Thymus (tissue), 11 donors: ENCODE measurements around the gene SACS. TPM values are rescaled to one million over a fixed set of nuclear protein-coding genes. Genes with fewer than 3 reads are reported as not detected.
"Not testable (repeated sequence)": the region's sequence is repeated elsewhere in the genome, so short reads cannot be mapped to it uniquely, and the experiment has no call there.

Experiments
- DNase-seq, 9 donors: peaks; one replicate each; pipeline ENCODE4 v3.0.0-alpha.2; 2013; ENCODE audit warnings: low spot score in 9 of 9, low read depth in 6 of 9, missing footprints in 1 of 9
- H3K27ac ChIP-seq, 2 donors: one replicate each; pipeline ENCODE4 v1.5.1; 2013; ENCODE audit warnings: control low read depth in 1 of 2, low read depth in 1 of 2, low read length in 1 of 2, mild to moderate bottlenecking in 1 of 2, moderate library complexity in 1 of 2
- H3K27me3 ChIP-seq, 2 donors: one replicate each; pipeline ENCODE4 v1.5.1; 2013; ENCODE audit warnings: low read length in 1 of 2; ENCODE audit not compliant: control insufficient read depth in 2 of 2, insufficient read depth in 1 of 2
- H3K36me3 ChIP-seq, 2 donors: one replicate each; pipeline ENCODE4 v1.5.1; 2013; ENCODE audit warnings: low read length in 1 of 2, mild to moderate bottlenecking in 1 of 2, moderate library complexity in 1 of 2; ENCODE audit not compliant: control insufficient read depth in 2 of 2, insufficient read depth in 2 of 2
- H3K4me1 ChIP-seq, 2 donors: one replicate each; pipeline ENCODE4 v1.5.1; 2013; ENCODE audit warnings: low read length in 2 of 2; ENCODE audit not compliant: control insufficient read depth in 2 of 2, insufficient read depth in 2 of 2
- H3K4me3 ChIP-seq, 2 donors: one replicate each; pipeline ENCODE4 v1.5.1; 2013; ENCODE audit warnings: low read length in 2 of 2, control low read depth in 1 of 2, mild to moderate bottlenecking in 1 of 2
- H3K9me3 ChIP-seq, 2 donors: one replicate each; pipeline ENCODE4 v1.5.1; 2013; ENCODE audit warnings: low read length in 1 of 2, mild to moderate bottlenecking in 1 of 2; ENCODE audit not compliant: control insufficient read depth in 2 of 2, insufficient read depth in 1 of 2
- WGBS: extraction: QIAGEN DNeasy Blood & Tissue Kit; methylation state at CpG from one replicate; pipeline ENCODE4 v1.1.7; 2013; 5-methylcytosine and 5-hydroxymethylcytosine counted together
- polyA plus RNA-seq: library from polyadenylated mRNA; stranded (reverse); fragments of 200-250 nt; gene quantifications from one replicate; pipeline ENCODE4 v1.2.3, GENCODE V29; 2013
- total RNA-seq: library from RNA; stranded (reverse); fragments of 120-200 nt; gene quantifications from one replicate; pipeline ENCODE4 v1.2.4, GENCODE V29; 2013
- donor health status: healthy.

Gene SACS
- total and polyA plus RNA-seq, 2 donors = 8.1 to 11.4 TPM

- WGBS = 93% methylated on average over 2 of the region's 2 CpGs
- H3K4me3 ChIP-seq = no peak overlapping the region
- H3K9me3 ChIP-seq = no peaks in the 10 kb centered on the region
- H3K4me1 ChIP-seq = no peaks in the 10 kb centered on the region
- H3K27ac ChIP-seq = no peak overlapping the region
- no peaks in the 10 kb centered on the region for H3K36me3 ChIP-seq
- DNase-seq = no peak
- H3K27me3 ChIP-seq = no peaks in the 10 kb centered on the region
These were observed 10.4 kb upstream of the SACS start for GRCh38 chr13:23443878-23444277.

GRCh38 chr13:23443110-23443509 is 9.6 kb upstream of the SACS start:
- Histone ChIP-seq H3K9me3 (no peaks in the 10 kb centered on the region), H3K4me1 (no peaks in the 10 kb centered on the region), H3K4me3 (no peak overlapping the region), H3K27ac (no peak overlapping the region), H3K36me3 (no peaks in the 10 kb centered on the region), H3K27me3 (no peaks in the 10 kb centered on the region)
- 49% methylated on average over 2 of the region's 2 CpGs for WGBS
- DNase-seq = no peak

GRCh38 chr13:23440821-23441618 is 7.5 kb upstream of the SACS start:
- Histone ChIP-seq H3K4me1 (no peaks in the 10 kb centered on the region), H3K27me3 (no peaks in the 10 kb centered on the region), H3K27ac (no peak overlapping the region), H3K4me3 (no peak overlapping the region), H3K9me3 (no peaks in the 10 kb centered on the region), H3K36me3 (no peaks in the 10 kb centered on the region)
- WGBS = 98% methylated on average over 15 of the region's 15 CpGs
- no peak for DNase-seq

- not testable (repeated sequence) for H3K27me3 ChIP-seq, H3K27ac ChIP-seq, H3K4me1 ChIP-seq, H3K36me3 ChIP-seq, H3K4me3 ChIP-seq, H3K9me3 ChIP-seq, DNase-seq
- WGBS = 89% methylated on average over 6 of the region's 6 CpGs
These were observed 6.8 kb upstream of the SACS start for GRCh38 chr13:23440324-23440723.

- Histone ChIP-seq H3K9me3 (no peaks in the 10 kb centered on the region), H3K4me3 (no peak overlapping the region), H3K4me1 (no peaks in the 10 kb centered on the region), H3K27me3 (peaks cover 4 to 18% of the 10 kb centered on the region in 2 donors), H3K27ac (no peak overlapping the region), H3K36me3 (no peaks in the 10 kb centered on the region)
- DNase-seq = no peak
- WGBS = 93% methylated on average over 4 of the region's 4 CpGs
These were observed 4.4 kb upstream of the SACS start for GRCh38 chr13:23437916-23438315.

- Histone ChIP-seq H3K27me3 (peaks cover 10 to 28% of the 10 kb centered on the region in 2 donors), H3K4me3 (no peak overlapping the region), H3K9me3 (no peaks in the 10 kb centered on the region), H3K27ac (no peak overlapping the region), H3K36me3 (no peaks in the 10 kb centered on the region), H3K4me1 (no peaks in the 10 kb centered on the region)
- WGBS = 93% methylated on average over 5 of the region's 5 CpGs
- no peak for DNase-seq
These were observed 3.2 kb upstream of the SACS start for GRCh38 chr13:23436680-23437079.

GRCh38 chr13:23434491-23434890 is 989 bp upstream of the SACS start:
- H3K36me3 ChIP-seq = no peaks in the 10 kb centered on the region
- H3K4me3 ChIP-seq = no peak overlapping the region
- peaks cover 10 to 32% of the 10 kb centered on the region in 2 donors for H3K27me3 ChIP-seq
- 96% methylated on average over 4 of the region's 4 CpGs for WGBS
- no peak for DNase-seq
- no peaks in the 10 kb centered on the region for H3K9me3 ChIP-seq
- no peaks in the 10 kb centered on the region for H3K4me1 ChIP-seq
- H3K27ac ChIP-seq = no peak overlapping the region

GRCh38 chr13:23432626-23433025 is 876 bp downstream of the SACS start:
- Histone ChIP-seq H3K27ac (no peak overlapping the region), H3K4me3 (no peak overlapping the region), H3K36me3 (no peaks in the 10 kb centered on the region), H3K4me1 (no peaks in the 10 kb centered on the region), H3K9me3 (no peaks in the 10 kb centered on the region), H3K27me3 (peaks cover 10 to 32% of the 10 kb centered on the region in 2 donors)
- DNase-seq = no peak
- WGBS = 63% methylated on average over 6 of the region's 6 CpGs

- Histone ChIP-seq H3K27ac (no peak overlapping the region), H3K4me1 (no peaks in the 10 kb centered on the region), H3K27me3 (peaks cover 10 to 32% of the 10 kb centered on the region in 2 donors), H3K9me3 (no peaks in the 10 kb centered on the region), H3K36me3 (no peaks in the 10 kb centered on the region), H3K4me3 (no peak overlapping the region)
- no peak for DNase-seq
- WGBS = 95% methylated on average over 5 of the region's 5 CpGs
These were observed 2.8 kb downstream of the SACS start for GRCh38 chr13:23430664-23431063.
